Activated CD4-positive, alpha-beta T cell treated with anti-CD3 and anti-CD28 coated beads for 24 hours (primary cell): ENCODE measurements around the gene OGFOD2.

Experiments used
- DNase-seq, 2 donors: peaks; one replicate each; pipeline ENCODE4 v3.0.0-alpha.2; 2020; ENCODE audit warnings: low read depth in 2 of 2

Gene OGFOD2

DNA sequence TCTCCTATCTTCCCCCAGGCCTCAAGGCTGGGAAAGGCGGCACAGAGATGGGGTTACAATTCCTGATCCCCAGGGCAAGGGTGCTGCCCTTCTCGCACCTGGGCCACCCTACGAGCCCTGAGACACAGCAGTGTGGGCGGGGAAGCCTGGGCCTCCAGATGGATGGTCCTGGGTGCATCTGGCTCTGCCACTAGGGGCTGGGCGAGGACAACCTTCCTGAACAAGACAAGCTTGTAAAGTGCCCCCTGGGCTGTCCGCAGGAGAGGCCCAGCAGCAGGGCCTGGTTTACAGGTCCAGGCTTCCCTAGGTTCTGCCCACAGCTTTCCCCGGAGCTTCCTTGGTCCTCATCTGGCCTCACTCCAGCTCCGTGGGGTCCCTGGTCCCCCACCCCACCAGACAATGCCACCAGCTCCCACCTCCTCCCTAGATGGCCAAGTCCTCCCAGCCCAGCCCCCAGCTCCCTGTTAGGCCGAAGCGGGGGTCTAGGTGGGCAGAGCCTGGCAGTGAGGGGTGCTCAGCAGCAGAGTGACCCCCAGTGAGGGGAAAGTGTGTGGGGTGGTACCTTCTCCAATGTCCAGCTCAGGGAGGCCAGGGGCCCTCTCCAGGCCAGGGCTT, 14.3 kb downstream of the OGFOD2 start:
- no peak for DNase-seq

DNA sequence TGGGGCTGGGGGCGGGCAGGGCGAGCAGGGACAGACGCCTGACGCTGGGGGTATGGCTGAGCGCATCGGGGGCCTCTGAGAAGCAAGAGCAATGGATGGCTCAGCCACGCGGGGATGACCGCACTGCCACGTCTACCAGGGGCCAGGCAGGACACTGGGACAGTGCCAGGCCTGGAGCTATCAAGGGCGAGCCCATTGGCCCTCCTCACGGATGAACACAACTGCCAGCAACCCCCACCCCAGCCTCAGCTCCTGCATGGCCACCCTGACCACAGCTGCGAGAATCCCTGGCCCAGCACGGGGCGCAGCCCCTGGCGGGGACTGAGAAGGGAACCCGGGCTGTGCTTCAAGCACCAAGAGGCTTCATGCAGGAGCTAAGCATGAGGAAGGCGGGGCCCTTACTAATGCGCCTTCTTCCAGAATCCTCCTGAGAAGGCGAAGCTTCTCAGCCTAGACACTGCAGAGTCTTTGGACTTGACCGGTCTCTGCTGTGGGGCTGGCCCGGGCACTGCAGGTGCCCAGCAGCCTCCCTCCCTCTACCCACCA, 14.9 kb downstream of the OGFOD2 start:
- no peak for DNase-seq

- no peak for DNase-seq
Measured at GRCh38 chr12:122990561-122990960, 15.5 kb downstream of the OGFOD2 start.

DNA sequence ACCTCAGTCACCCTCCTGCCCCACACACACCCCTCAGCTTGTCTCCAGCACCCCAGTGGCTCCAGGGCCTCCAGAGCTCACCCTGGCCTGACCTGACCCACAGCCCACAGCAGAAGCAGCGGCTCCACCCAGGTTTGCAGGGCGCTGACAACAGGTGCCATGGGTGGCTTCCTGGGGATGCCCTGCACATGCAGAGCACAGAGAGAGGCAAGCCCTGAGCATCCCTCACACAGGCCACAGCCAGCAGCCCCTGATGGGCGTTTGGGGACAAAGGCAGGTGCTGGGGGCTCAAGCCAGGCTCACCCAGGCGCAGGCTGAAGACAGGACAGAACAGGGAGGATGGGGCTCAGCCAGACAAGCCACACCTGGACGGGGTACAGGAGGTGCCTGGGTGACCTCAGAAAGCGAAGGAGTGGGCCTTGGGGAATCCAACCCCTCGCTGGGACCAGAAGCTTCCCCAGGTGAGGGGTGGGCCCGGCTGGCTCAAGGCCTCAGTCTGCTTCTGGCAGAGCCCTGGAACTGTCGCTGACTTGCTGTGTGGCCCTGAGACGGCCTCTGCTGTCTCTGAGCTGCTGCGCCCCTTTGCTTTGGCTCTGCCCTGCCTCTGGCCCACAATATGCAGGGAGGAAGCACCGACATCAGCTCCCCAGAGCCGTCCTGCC, 16.0 kb downstream of the OGFOD2 start:
- no peak for DNase-seq

GRCh38 chr12:122991623-122992275, 16.7 kb downstream of the OGFOD2 start:
- DNase-seq, result no peak

DNA sequence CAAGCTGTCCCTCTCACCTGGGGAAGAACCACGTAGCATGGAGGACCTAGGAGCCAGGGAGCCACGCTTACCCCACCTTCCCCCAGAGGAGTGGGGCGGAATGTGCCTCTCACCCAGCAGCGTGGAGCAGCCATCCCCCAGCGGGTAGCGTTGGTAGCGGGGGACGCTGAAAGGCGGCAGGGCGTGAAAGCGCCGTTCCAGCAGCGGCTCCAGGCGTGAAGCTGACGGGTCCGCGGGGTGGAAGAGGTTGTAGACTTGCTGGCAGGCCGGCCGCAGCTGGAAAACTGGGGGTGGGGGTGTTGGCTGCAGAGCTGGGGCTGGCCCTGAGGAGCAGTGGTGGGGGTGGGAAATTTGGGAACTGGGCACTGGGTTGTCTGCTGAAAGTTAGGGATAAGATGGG, 17.3 kb downstream of the OGFOD2 start:
- DNase-seq, result no peak

- DNase-seq, result no peak
Measured at GRCh38 chr12:122994140-122994675, 19.2 kb downstream of the OGFOD2 start.

- DNase-seq, result no peak
Measured at GRCh38 chr12:122994781-122995502, 19.9 kb downstream of the OGFOD2 start.

GRCh38 chr12:122995503-122996187, 20.6 kb downstream of the OGFOD2 start:
- DNase-seq, result no peak

GRCh38 chr12:122996188-122996601, 21.2 kb downstream of the OGFOD2 start:
- DNase-seq, result no peak

- no peak for DNase-seq
Measured at GRCh38 chr12:122996621-122997342, 21.7 kb downstream of the OGFOD2 start.

GRCh38 chr12:122997343-122998250, 22.6 kb downstream of the OGFOD2 start:
- DNase-seq, result no peak

DNA sequence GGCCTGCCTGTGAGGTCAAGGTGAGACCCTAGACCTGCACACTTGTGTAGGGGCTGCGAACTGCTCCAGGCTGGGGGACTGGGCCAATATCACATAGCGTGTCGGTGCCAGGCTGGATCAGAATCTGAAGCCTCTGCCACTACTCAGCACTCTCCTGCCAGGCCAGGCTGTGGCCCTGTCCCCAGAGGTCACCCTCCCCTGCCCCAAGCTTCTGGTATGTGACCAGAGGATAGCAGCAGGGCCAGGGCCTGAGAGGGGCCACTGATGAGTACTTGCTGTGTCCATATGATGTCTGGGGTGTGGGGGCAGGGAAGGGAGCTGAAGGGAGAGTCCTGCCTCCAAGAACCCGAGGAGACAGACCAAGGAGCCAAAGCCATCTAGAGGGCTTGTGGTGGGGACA, 23.3 kb downstream of the OGFOD2 start:
- no peak for DNase-seq

DNA sequence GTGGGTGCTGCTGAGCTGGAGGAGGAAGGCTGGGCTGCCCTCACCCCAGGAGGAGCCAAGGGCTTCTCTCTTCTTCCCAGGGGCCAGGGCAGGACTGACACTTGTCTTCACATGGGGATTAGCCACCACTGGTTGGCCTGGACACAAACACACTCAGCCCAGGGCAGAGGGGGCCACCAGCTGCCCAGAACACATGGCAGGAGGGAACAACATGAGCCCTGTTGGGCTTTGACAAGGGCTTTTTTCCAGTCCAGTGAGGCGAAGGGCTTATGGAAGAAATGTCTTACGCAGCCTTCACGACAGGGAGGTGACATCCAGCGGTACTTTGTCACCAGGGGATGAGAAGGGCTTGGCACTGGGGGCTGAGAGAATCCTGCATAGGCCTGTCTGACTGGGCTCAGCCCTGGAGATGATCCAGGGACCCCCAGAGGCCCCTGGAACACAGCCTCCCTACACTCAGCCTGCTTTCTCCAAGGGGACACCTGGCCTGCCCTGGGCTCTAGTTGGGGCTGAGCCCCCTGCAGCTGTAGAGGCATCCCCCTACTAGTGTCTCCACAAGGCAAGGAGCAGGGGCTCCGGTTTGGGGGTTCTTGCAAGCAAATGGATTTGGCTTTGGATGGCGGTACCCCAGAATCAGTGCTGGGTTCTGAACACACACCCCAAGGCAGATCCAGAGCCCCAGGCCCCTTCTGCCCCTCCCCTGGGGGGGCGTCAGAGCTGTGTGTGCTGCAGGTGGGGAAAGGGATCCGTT, 24.3 kb downstream of the OGFOD2 start:
- DNase-seq, result no peak

DNA sequence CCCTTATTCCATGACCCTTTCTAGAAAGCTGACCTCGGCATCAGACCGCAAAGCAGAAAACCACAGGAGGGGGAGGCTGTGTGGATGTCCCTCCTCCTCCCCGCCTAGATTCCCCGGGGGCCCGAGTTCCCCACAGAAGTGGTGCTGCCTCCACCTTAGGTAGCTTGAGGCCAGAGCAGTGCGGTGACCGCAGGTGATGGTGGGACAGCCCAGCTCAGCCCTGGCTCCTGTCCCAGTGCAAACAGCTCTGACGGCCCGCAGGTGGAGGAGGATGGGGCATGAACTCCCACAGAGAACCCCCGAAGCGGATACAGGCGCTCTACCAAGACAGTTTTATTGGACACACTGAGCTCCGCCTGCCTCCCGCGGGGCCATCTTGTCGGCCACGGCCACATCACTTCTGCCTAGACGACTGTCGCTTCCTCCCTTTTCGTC, 25.0 kb downstream of the OGFOD2 start:
- DNase-seq, result no peak

GRCh38 chr12:123000578-123000977, 25.5 kb downstream of the OGFOD2 start:
- no peak for DNase-seq

GRCh38 chr12:123001464-123001863, 26.4 kb downstream of the OGFOD2 start:
- DNase-seq, result no peak

DNA sequence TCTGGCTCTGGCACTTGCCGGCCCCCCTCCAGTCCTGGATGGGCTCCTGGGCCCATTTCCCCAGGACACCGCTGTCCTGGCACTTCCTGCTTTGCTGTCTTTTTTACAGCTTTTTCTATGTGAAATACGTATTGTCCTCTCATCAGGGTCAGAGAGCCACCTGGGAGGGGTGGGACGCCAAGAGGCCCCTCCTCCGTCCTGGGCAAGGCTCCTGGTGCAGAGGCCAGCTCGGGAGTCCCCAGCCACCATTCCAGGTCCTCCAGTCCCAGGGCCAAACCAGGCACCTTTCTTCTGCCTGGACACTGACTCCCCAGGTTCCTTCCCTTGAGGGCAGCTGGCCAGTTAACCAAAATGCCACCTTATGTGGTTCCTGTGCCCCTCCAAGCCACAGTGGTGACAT, 28.2 kb downstream of the OGFOD2 start:
- DNase-seq, result no peak

DNA sequence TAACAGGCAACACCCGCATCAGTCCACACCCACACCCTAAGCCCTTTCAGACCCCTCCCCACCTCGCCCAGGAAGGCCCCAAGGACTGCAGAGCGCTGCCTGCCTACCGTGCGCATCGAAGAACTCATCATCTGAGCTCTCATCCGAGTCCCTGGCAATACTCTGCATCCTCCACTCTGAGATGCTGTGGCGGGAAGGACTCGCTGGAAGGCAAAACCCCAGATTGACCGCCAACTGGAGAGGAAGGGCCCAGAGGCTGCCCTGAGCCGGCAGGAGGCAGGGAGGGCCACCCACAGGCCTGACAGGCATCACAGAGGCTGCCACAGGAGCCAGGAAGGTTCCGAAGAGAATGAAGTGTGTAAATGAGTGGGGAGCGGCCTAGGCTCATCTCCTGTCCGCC, 29.2 kb downstream of the OGFOD2 start:
- DNase-seq, result no peak
